Subcutaneous preadipocyte (primary cell): Measurements from ENCODE around the gene TBC1D3C. TPM values are rescaled to one million over a fixed set of nuclear protein-coding genes. Genes with fewer than 3 reads are reported as not detected.

ENCODE experiments used
- small RNA-seq: library from RNA; depleted of rRNA; stranded (forward); fragments of <200 nt; gene quantifications from one replicate; pipeline ENCODE3, GENCODE V24; 2012
- total RNA-seq: library from RNA; depleted of rRNA; stranded (reverse); fragments of >200 nt; gene quantifications from 2 replicates; pipeline ENCODE4 v1.2.3, GENCODE V29; 2012

TBC1D3C gene
- not detected in 2 replicates for total RNA-seq

GRCh38 chr17:38068534-38068933 lies at the start of gene TBC1D3C:
TSS of gene TBC1D3C (minus strand) at chr17:38068634. CDS start at chr17:38067066, 1,568 bp downstream.

Small RNA genes within 50 kb of the gene (small RNA-seq; reads per million reads assigned to genes)
- not detected for gene RF00019

Other genes starting within 250 kb of the TBC1D3C start
- gene TBC1D3K, start 144.2 kb downstream of the TBC1D3C start, total RNA-seq, result not detected in 2 replicates
- gene TBC1D3L, start 79.6 kb downstream of the TBC1D3C start, total RNA-seq, result 1.4 and 2.6 TPM in 2 replicates
- under 0.01 and 0.59 TPM in 2 replicates for gene TBC1D3D, start 64.7 kb downstream of the TBC1D3C start, total RNA-seq
- not detected in 2 replicates for gene TBC1D3E, start 59.3 kb upstream of the TBC1D3C start, total RNA-seq
- gene TBC1D3, start 123.9 kb upstream of the TBC1D3C start, total RNA-seq, result 0.98 TPM in 1 of 2 replicates, not detected in the other
- gene MRPL45, start 228.5 kb upstream of the TBC1D3C start, total RNA-seq, result 36.0 and 39.9 TPM in 2 replicates